ENCODE measurements around the gene BCOR.

Gene BCOR

GRCh38 chrX:40111868-40112267 is 14.1 kb upstream of the BCOR start:
- no peak for DNase-seq

GRCh38 chrX:40109288-40110008 is 11.7 kb upstream of the BCOR start:
- DNase-seq = no peak

GRCh38 chrX:40108959-40109287 is 11.2 kb upstream of the BCOR start:
- DNase-seq = peak in 4 of 5 donors; percentile 47 to 65 (median 52)

- DNase-seq = no peak
Observed at GRCh38 chrX:40108162-40108958, 10.6 kb upstream of the BCOR start.

- peak in 1 of 5 donors; percentile 44 for DNase-seq
Observed at GRCh38 chrX:40107291-40108161, 9.8 kb upstream of the BCOR start.

GRCh38 chrX:40106676-40107290 is 9.0 kb upstream of the BCOR start:
- no peak for DNase-seq

GRCh38 chrX:40105835-40106675 is 8.3 kb upstream of the BCOR start:
- DNase-seq = peak; percentile 44 to 77 (median 66)

- peak in 1 of 5 donors; percentile 39 for DNase-seq
Observed at GRCh38 chrX:40104985-40105834, 7.5 kb upstream of the BCOR start.

GRCh38 chrX:40104630-40104984 is 6.8 kb upstream of the BCOR start:
- DNase-seq = peak in 1 of 5 donors; percentile 49

- DNase-seq = no peak
Observed at GRCh38 chrX:40103565-40104323, 6.0 kb upstream of the BCOR start.

- DNase-seq = no peak
Observed at GRCh38 chrX:40102393-40103381, 4.9 kb upstream of the BCOR start.

GRCh38 chrX:40101430-40101802 is 3.7 kb upstream of the BCOR start:
- no peak for DNase-seq

- DNase-seq = no peak
Observed at GRCh38 chrX:40100537-40101429, 3.0 kb upstream of the BCOR start.

- no peak for DNase-seq
Observed at GRCh38 chrX:40100141-40100536, 2.4 kb upstream of the BCOR start.

- DNase-seq = peak in 3 of 5 donors; percentile 47 to 67 (median 48)
Observed at GRCh38 chrX:40099055-40099958, 1.5 kb upstream of the BCOR start.

GRCh38 chrX:40098264-40099054 is 701 bp upstream of the BCOR start:
- peak in 3 of 5 donors; percentile 53 to 78 (median 58) for DNase-seq
